T-helper 1 cell treated with Interleukin-12 subunit alpha and Interleukin-12 subunit beta and Interleukin-4 antibody, amounts not matched to agents 30 ng/mL and 1 ng/mL, for 36 hours (primary cell): ENCODE results near the gene FARP2. TPM values are rescaled to one million over a fixed set of nuclear protein-coding genes. Genes with fewer than 3 reads are reported as not detected.
"Not testable (repeated sequence)": the region's sequence is repeated elsewhere in the genome, so short reads cannot be mapped to it uniquely, and the experiment has no call there.

Source experiments
- intact Hi-C: fragments of 100-400 bp; cut with micrococcal nuclease; formaldehyde crosslinking; loops from one replicate; pipeline ENCODE4 v1.15.1; 2024
- total RNA-seq: library from RNA; stranded (reverse); gene quantifications from 2 replicates; pipeline ENCODE4 v1.2.3, GENCODE V29; 2022

Gene FARP2
- total RNA-seq, 1 donor from 2014 or later: 20.5 TPM

DNA sequence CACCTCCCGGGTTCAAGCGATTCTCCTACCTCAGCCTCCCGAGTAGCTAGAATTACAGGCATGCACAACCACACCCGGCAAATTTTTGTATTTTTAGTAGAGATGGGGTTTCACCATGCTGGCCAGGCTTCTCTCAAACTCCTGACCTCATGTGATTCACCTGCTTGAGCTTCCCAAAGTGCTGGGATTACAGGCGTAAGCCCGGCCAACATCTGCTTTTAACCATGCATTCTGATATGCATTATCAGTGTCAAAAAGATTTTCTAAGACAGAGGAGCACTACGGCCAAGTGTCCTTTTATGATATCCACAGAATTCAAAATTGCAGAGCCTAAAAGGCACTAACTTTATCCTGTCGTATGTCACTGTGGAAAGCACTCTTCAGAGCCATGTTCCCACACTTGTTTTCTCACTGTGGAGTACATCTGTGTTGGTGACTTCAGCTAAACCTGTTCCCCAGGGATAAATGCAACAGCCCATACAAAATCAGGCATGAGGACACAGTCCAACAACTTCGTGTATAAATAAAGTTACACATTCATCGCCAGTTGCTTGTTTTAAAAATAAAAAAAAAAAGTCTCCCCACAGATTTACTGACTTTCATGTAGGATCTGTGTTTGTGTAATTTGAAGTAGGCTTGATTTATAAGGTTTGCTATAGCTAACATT, 95.9 kb downstream of the FARP2 start:
- intact Hi-C loops: no loop called here

GRCh38 chr2:241453919-241454318, 97.8 kb downstream of the FARP2 start:
- intact Hi-C loops: not testable (repeated sequence)

GRCh38 chr2:241454837-241455485, 98.9 kb downstream of the FARP2 start:
- intact Hi-C loops: no loop called here

DNA sequence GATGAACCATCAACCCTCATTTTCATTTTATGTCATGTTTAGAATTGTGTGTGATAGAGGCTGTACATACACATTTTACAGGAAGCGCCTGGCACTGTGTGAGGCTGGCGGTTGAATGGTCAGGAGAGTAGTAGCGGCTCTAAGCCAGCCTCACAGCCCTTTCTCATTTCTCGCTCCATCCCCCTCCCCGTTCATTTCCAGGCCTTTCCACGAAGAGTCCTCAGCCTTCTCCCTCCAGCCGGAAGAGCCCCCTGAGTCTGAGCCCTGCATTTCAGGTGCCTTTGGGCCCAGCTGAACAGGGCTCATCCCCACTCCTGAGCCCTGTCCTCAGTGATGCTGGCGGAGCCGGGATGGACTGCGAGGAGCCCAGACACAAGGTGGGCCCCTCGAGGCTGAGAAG, 100.5 kb downstream of the FARP2 start:
- intact Hi-C loops: no loop called here

GRCh38 chr2:241458687-241459086, 102.6 kb downstream of the FARP2 start:
- intact Hi-C loops: no loop called here

GRCh38 chr2:241459520-241459919, 103.4 kb downstream of the FARP2 start:
- intact Hi-C loops: no loop called here

DNA sequence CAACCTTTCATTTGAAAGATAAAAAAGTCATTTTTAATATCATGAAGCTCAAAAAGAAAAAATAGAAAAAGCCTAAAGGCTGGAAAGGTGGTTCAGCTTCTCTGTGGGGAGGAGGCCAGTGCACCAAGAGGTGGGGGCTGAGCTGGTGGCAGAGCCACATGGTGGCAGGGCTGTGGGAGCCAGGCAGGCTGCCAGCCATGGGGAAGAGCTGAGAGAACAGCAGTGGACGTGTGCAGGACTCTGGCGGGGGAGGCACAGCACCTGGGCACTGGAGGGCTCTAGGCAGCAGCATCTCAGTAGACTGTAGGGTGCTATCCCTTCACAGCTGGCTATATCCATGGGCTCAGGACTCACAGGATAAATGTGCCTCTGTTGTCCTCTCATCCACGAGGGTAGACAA, 104.5 kb downstream of the FARP2 start:
- intact Hi-C loops: no loop called here

DNA sequence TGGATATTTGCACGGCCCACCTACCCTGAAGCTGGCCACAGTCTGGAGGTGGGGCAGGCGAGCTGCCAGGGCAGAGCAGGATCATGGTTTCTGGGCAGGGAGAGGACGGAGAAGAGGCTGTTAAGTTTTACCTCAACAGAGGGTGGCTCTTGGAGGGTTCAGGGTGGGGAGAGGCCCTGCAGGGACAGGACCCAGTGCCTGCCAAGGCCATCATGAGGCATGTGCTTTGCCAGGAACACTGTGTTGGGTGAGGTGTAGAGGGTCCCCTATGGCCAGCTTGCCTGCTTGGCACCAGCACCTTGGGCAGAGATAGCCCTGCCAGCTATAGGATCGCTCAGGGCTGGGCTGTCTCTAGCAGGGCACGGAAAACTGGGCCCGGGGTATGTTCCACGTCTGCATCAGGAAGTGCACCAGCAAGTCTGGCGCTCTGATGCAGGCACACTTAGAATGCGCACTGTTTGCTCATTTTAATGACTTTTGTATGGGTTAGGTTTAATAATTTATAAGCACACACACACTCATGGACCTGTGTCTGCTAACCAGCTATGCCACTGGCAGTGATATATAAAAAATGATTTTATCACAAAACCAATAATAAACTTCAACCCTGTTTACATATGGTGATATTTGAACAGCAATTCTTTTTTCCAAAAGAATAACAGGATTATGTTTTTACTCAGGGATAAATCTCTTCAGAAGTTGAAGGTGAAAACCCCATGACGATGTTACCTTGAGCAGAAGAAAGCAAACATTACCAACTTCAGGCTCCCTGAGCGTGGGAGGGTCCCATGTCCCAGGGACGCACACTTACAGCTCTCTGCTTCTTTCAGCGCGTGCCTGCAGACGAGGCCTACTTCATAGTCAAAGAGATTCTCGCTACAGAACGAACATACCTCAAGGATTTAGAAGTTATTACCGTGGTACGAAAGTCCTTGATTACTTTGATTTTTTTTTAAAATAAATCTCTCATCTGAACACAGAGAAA, 105.9 kb downstream of the FARP2 start:
- intact Hi-C loops: no loop called here

GRCh38 chr2:241463276-241464135, 107.4 kb downstream of the FARP2 start:
- intact Hi-C loops: no loop called here

DNA sequence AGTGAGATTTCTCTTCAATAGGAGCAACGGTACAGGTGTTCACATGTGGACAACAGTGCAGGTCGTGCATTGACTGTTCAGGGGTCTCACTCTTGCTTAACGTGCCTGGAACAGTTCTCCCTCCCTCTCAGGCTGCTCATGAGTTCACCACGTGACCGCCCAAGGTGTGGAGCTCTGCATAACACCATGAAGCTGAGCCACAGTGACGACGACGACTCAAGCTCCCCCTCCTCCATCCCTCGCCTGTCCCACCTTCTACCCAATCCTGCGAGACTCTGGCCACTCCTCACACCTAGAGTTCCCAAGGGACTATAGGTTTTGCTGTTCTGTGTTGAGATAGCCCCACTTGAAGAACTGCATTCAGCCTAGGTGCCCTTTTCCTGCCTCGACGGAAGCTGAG, 109.5 kb downstream of the FARP2 start:
- intact Hi-C loops: no loop called here

GRCh38 chr2:241466230-241466629, 110.1 kb downstream of the FARP2 start:
- intact Hi-C loops: no loop called here

DNA sequence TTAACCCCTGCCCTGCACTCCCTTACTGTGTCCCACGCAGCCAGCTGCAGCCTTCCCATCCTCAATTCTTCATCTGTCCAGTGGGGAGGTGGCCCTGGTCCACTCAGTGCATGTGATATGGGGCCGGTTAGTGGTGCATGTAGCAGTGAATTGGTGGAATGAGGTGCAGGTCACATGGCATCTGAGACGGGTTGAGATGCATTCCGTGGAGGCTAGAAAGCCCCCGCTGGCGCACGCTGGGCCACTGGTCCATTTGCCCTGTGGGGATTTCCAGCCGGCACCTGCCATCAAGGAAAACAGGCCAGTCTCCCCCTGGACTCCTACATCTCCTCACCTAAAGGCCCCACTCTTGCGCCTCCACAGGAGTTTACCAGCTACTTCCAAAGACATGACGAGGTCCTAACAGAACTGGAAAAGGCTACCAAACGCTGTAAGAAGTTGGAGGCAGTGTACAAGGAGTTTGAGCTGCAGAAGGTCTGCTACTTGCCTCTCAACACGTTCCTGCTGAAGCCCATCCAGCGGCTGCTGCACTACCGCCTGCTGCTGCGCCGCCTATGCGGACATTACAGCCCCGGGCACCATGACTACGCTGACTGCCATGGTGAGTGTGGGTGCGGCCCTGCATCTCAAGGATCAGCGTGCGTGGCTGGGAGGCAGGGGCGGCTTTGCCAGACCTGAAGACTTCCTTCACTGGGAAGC, 111.8 kb downstream of the FARP2 start:
- intact Hi-C loops: no loop called here

DNA sequence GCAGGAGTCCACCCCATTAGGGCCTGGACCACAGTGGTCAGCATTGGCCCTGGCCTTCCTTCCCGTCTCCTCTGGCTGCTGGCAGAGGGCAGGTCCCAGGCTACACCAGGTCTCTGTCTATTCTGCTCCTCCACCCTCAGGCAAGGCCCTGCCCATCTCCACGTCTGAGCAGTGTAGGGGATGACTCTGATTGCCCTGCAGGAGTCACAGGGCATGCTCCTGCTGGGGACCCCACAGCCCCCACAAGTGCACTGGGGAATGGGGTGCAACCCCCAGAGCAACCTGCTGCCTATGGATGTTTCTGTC, 112.3 kb downstream of the FARP2 start:
- intact Hi-C loops: no loop called here

DNA sequence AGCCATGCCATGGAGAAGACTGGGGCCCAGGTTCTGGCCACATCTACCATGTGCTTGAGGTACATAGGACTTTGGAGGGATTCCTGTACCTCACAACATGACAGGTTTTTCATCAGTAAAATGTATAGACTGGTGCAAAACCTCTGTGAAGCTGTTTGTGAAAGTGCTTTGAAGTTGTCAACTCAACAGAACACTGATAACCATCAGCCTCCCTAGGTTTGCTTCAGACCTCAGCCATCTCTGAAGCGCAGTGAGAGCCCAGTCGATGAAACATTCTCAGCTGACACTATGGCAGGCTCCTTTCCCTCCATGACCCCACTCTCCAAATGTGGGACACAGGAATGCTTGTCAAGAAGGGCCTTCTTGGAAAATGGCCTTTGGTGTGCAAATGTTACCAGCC, 113.7 kb downstream of the FARP2 start:
- intact Hi-C loops: no loop called here

DNA sequence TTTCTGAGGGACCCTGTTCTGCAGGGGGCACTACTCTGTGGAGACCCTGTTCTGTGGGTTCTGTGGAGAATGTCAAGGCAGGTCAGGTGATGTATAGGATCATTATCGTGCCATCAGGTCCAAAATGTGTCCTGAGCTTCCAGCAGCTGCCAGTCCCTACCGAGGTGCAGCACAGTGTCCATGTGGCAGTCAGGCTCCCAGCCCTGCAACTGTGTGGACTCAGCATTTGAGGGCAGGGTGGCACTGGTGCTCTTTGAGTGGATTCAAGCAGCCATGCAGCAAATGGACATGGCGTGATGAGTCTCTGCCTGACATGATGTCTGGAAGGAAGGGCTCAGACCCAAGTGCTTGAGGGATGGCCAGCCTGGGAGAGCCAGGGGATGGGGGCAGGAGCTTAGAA, 117.3 kb downstream of the FARP2 start:
- intact Hi-C loops: no loop called here

DNA sequence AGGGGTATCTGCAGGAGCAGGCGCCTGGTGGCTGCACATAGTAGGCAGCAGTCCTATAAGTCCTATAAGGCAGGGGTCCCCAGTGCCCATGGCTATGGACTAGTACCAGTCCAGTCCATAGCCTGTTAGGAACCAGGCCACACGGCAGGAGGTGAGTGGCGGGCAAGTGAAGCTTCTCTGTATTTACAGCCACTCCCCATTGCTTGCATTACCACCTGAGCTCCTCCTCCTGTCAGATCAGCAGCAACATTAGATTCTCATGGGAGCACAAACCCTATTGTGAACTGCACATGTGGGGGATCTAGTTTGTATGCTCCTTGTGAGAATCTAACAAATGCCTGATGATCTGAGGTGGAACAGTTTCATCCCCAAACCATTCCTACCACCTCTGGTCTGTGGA, 119.2 kb downstream of the FARP2 start:
- intact Hi-C loops: no loop called here

DNA sequence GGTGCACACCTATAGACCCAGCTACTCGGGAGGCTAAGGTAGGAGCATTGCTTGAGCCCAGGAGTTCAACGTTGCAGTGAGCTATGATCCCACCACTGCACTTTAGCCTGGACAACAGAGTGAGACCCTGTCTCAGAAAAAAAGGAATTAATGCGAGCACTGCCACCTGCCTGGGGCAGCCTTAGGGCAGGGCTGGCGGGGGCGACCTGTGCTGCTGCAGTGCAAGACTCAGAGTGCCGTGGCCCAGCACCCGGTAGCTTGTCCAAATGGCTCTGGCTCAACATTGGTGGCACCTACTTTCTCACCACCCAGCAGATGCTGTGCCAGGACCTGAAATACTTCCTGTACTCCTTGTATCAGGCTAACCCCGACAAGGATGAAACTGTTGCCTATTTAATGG, 122.1 kb downstream of the FARP2 start:
- intact Hi-C loops: no loop called here

GRCh38 chr2:241479026-241479898, 123.2 kb downstream of the FARP2 start:
- intact Hi-C loops: no loop called here

- intact Hi-C loops: no loop called here
Measured at GRCh38 chr2:241481687-241482086, 125.6 kb downstream of the FARP2 start.
